RWPE2 (cell line): Measurements from ENCODE around the gene KISS1R.

Experiments
- ATAC-seq: fragments of 200-7000 bp; cut with Tn5 transposase; 3 replicates; pipeline ENCODE4 v1.9.1; 2021; ENCODE audit warnings: low read depth
- DNase-seq: peaks from one replicate; pipeline ENCODE4 v3.0.0-alpha.2; 2020; ENCODE audit warnings: low spot score
- H3K27ac ChIP-seq: fragments of 450-650 bp; 2 replicates; pipeline ENCODE4 v1.5.1; 2017; ENCODE audit warnings: mild to moderate bottlenecking; ENCODE audit not compliant: poor library complexity, severe bottlenecking
- H3K27me3 ChIP-seq: fragments of 250-450 bp; sonication (Bioruptor Pico); 2 replicates; pipeline ENCODE4 v1.5.1; 2021; ENCODE audit warnings: mild to moderate bottlenecking, moderate library complexity; ENCODE audit not compliant: insufficient read depth, poor library complexity, severe bottlenecking
- H3K36me3 ChIP-seq: fragments of 250-450 bp; sonication (Bioruptor Pico); 2 replicates; pipeline ENCODE4 v1.5.1; 2020; ENCODE audit warnings: low read depth, mild to moderate bottlenecking, moderate library complexity
- H3K4me1 ChIP-seq: fragments of 250-450 bp; sonication (Bioruptor Pico); 2 replicates; pipeline ENCODE4 v1.5.1; 2021; ENCODE audit warnings: mild to moderate bottlenecking, moderate library complexity; ENCODE audit not compliant: insufficient read depth, poor library complexity, severe bottlenecking
- H3K4me3 ChIP-seq: fragments of 250-450 bp; sonication (Bioruptor Pico); 2 replicates; pipeline ENCODE4 v1.5.1; 2021; ENCODE audit warnings: mild to moderate bottlenecking, moderate library complexity; ENCODE audit not compliant: severe bottlenecking
- H3K9me3 ChIP-seq: fragments of 250-450 bp; sonication (Bioruptor Pico); 2 replicates; pipeline ENCODE4 v1.5.1; 2021; ENCODE audit warnings: mild to moderate bottlenecking, moderate library complexity; ENCODE audit not compliant: severe bottlenecking
- TF ChIP-seq, protein P1 (sequence below): fragments of 450-650 bp; IDR thresholded peaks from one replicate; pipeline ENCODE4 v1.5.1; 2017; ENCODE audit warnings: mild to moderate bottlenecking, moderate library complexity; ENCODE audit not compliant: poor library complexity, severe bottlenecking

Gene KISS1R

DNA sequence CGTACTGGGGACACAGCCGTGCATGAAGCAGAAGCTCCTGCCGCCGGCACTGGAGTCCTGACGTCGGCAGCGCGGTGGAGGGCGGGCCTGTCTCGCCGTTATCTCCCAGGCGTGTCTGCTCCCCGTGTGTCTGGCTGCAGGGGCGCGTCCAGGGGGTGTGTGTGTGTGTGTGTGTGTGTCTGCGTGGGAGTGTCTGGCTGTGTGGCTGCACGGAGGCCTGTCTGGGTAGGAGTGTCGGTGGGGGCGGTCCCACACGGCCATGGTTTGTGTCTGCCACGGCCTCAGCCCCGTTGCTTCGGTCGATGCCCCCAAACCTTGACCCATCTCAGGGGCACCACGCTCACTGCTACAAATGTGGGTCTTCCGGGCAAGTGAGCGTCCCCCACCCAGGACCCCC is 27.0 kb downstream of the KISS1R start:
- Histone ChIP-seq H3K4me3 (no peak overlapping the region), H3K4me1 (no peaks in the 10 kb centered on the region), H3K27me3 (no peaks in the 10 kb centered on the region), H3K36me3 (no peaks in the 10 kb centered on the region), H3K9me3 (no peaks in the 10 kb centered on the region), H3K27ac (no peak overlapping the region)
- no peak for DNase-seq
- no peak for ATAC-seq
- TF ChIP-seq, protein P1, sequence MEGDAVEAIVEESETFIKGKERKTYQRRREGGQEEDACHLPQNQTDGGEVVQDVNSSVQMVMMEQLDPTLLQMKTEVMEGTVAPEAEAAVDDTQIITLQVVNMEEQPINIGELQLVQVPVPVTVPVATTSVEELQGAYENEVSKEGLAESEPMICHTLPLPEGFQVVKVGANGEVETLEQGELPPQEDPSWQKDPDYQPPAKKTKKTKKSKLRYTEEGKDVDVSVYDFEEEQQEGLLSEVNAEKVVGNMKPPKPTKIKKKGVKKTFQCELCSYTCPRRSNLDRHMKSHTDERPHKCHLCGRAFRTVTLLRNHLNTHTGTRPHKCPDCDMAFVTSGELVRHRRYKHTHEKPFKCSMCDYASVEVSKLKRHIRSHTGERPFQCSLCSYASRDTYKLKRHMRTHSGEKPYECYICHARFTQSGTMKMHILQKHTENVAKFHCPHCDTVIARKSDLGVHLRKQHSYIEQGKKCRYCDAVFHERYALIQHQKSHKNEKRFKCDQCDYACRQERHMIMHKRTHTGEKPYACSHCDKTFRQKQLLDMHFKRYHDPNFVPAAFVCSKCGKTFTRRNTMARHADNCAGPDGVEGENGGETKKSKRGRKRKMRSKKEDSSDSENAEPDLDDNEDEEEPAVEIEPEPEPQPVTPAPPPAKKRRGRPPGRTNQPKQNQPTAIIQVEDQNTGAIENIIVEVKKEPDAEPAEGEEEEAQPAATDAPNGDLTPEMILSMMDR = no peak

GRCh38 chr19:944663-945241 is 27.6 kb downstream of the KISS1R start:
- no peaks in the 10 kb centered on the region for H3K27me3 ChIP-seq
- no peak overlapping the region for H3K27ac ChIP-seq
- ATAC-seq (no peak), DNase-seq (peak; percentile 32)
- no peaks in the 10 kb centered on the region for H3K36me3 ChIP-seq
- TF ChIP-seq, protein P1 = no peak
- no peaks in the 10 kb centered on the region for H3K9me3 ChIP-seq
- no peaks in the 10 kb centered on the region for H3K4me1 ChIP-seq
- H3K4me3 ChIP-seq = no peak overlapping the region

DNA sequence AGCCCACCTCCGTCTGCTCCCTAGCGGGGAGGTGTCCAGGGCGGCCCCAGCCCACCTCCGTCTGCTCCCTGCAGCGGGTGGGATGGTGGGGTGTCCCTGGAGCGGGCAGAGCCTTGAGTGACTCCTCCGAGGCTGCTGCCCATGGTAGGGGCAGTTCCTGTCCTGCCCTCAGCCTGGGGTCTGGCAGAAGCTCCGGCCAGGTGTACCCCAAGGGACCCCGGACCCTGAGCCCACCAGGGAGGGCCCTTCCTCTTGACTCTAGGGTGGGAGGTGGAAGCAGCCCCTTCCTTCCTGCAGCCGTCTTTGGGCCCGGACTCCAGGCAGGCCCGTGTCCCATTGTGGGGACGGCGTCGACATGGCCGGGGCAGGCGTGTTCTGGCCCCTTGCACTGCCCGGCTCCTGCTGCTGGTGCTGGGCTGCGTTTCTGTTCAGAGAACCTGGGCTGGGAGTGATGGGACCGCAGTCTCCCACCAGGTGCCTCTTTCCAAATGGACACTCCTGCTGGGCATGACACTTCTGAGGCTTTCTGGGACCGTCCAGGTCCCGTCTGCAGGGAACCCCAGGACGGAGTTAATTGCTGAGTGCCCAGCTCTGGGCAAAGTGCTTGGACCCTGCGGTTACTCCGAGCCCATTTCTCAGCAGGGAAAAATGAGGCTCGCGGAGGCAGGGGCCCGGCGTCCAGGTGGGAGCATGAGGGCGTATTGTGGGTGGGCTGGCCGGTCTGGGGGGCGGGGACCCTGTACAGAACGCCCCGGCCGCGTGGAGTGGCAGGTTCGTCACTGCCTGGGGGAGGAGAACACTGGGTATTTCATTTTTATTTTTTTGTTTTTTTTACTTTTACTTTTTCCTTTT is 28.5 kb downstream of the KISS1R start:
- DNase-seq (peak; percentile 34), ATAC-seq (no peak)
- Histone ChIP-seq H3K27me3 (no peaks in the 10 kb centered on the region), H3K36me3 (no peaks in the 10 kb centered on the region), H3K27ac (no peak overlapping the region), H3K4me3 (no peak overlapping the region), H3K9me3 (no peaks in the 10 kb centered on the region), H3K4me1 (no peaks in the 10 kb centered on the region)
- TF ChIP-seq, protein P1 = no peak

DNA sequence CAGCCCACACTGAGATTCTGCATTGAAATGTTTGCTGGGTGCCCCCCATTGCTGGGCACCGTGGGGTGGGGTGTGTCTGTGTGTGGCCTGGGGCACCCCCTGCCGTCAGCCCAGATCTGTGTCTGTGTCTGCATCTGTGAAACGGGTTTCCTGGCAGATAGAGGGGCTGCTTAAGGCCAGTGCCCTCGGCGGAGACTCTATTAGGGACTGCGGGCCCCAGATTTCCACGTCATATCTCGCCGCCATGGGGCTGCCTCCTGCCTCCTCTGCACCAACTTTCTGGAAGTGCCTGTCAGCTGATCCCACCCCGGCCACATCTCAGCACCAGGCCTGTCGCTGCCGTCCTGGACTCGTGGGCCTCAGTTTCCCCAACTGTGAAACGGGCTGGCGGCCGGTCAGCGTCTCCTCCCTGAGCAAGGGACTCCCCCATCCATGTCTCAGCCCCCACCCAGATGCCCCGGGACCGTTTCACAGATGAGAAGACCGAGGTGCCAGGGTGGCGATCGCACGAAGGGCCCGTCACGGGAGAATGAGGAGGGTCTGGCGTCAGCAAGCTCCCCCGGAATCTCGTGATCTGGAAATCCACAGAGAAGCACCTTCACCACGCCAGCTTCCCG is 30.1 kb downstream of the KISS1R start:
- ATAC-seq = no peak

More for the DNA sequence above, 30.1 kb downstream of the KISS1R start:
- Histone ChIP-seq H3K27ac (no peak overlapping the region), H3K27me3 (no peaks in the 10 kb centered on the region), H3K36me3 (no peaks in the 10 kb centered on the region), H3K4me1 (no peaks in the 10 kb centered on the region), H3K4me3 (no peak overlapping the region), H3K9me3 (no peaks in the 10 kb centered on the region)
- DNase-seq = peak; percentile 31
- TF ChIP-seq, protein P1 = no peak
